IMR-90 (cell line): ENCODE measurements around the gene METAP2. TPM values are rescaled to one million over a fixed set of nuclear protein-coding genes. Genes with fewer than 3 reads are reported as not detected.
"Not testable (repeated sequence)": the region's sequence is repeated elsewhere in the genome, so short reads cannot be mapped to it uniquely, and the experiment has no call there.

Source experiments
- ATAC-seq: fragments of 200-7000 bp; cut with Tn5 transposase; 2 replicates; pipeline ENCODE4 v1.9.1; 2020; ENCODE audit warnings: low read depth, mild to moderate bottlenecking, moderate library complexity
- BruUV-seq: library from RNA; stranded (reverse); fragments of 400-500 nt; replicated peaks from 2 replicates; lab custom pipeline; 2021; lab: Mats Ljungman, UMichigan
- CTCF ChIA-PET: fragments of 300-600 bp; formaldehyde crosslinking; extraction: SDS; loops from one replicate; lab custom pipeline; 2021; ENCODE audit warnings: antibody characterized with exemption; lab: Yijun Ruan, JAX
- POLR2A ChIA-PET: fragments of 300-600 bp; sonication (Branson Sonifier 250); formaldehyde crosslinking; loops from one replicate; lab custom pipeline; 2022; ENCODE audit warnings: antibody characterized with exemption; ENCODE audit not compliant: unreplicated experiment; lab: Charles Lee
- DNase-seq: peaks from one replicate; pipeline ENCODE4 v3.0.0; 2013
- H2AFZ ChIP-seq: replicated peaks from 2 replicates; pipeline ENCODE3; 2013; ENCODE audit warnings: low read length, mild to moderate bottlenecking; ENCODE audit not compliant: poor library complexity
- H2AK5ac ChIP-seq: 2 replicates; pipeline ENCODE4 v1.6.1; 2013; ENCODE audit warnings: low read depth, low read length, inconsistent platforms
- H2AK9ac ChIP-seq: replicated peaks from 2 replicates; pipeline ENCODE3; 2013; ENCODE audit warnings: mild to moderate bottlenecking, low read depth, low read length, moderate library complexity; ENCODE audit not compliant: poor library complexity
- H2BK120ac ChIP-seq: 2 replicates; pipeline ENCODE4 v1.6.1; 2013; ENCODE audit warnings: low read depth, low read length, inconsistent platforms
- H2BK15ac ChIP-seq: 3 replicates; pipeline ENCODE4 v1.6.1; 2013; ENCODE audit warnings: low read depth, low read length, inconsistent platforms
- H2BK20ac ChIP-seq: 2 replicates; pipeline ENCODE4 v1.6.1; 2013; ENCODE audit warnings: low read depth, mild to moderate bottlenecking, inconsistent platforms, low read length, moderate library complexity
- H2BK5ac ChIP-seq: 2 replicates; pipeline ENCODE4 v1.6.1; 2013; ENCODE audit warnings: mild to moderate bottlenecking, low read depth, low read length, inconsistent platforms; ENCODE audit not compliant: poor library complexity, severe bottlenecking
- H3K14ac ChIP-seq: replicated peaks from 2 replicates; pipeline ENCODE4 v1.6.1; 2013; ENCODE audit warnings: low read depth, low read length, inconsistent platforms
- H3K18ac ChIP-seq: 2 replicates; pipeline ENCODE4 v1.6.1; 2013; ENCODE audit warnings: low read depth, low read length, control low read depth
- H3K23ac ChIP-seq: 2 replicates; pipeline ENCODE4 v1.6.1; 2013; ENCODE audit warnings: low read depth, low read length, inconsistent platforms
- H3K27ac ChIP-seq: 2 replicates; pipeline ENCODE4 v1.5.1; 2013; ENCODE audit warnings: mild to moderate bottlenecking, control low read depth, low read length; ENCODE audit not compliant: insufficient read depth
- H3K27me3 ChIP-seq: 2 replicates; pipeline ENCODE4 v1.6.1; 2013; ENCODE audit warnings: low read length; ENCODE audit not compliant: control insufficient read depth, insufficient read depth
- H3K36me3 ChIP-seq: 2 replicates; pipeline ENCODE4 v1.6.1; 2013; ENCODE audit warnings: low read length, mixed read lengths; ENCODE audit not compliant: control insufficient read depth, insufficient read depth
- H3K4ac ChIP-seq: 2 replicates; pipeline ENCODE4 v1.6.1; 2013; ENCODE audit warnings: low read depth, low read length, inconsistent platforms
- H3K4me1 ChIP-seq: 2 replicates; pipeline ENCODE4 v1.6.1; 2013; ENCODE audit warnings: low read length, mixed read lengths; ENCODE audit not compliant: control insufficient read depth, insufficient read depth
- H3K4me2 ChIP-seq: 2 replicates; pipeline ENCODE4 v1.6.1; 2013; ENCODE audit warnings: low read depth, mild to moderate bottlenecking, control low read depth, low read length, moderate library complexity
- H3K4me3 ChIP-seq: 2 replicates; pipeline ENCODE4 v1.5.1; 2013; ENCODE audit warnings: low read depth, mild to moderate bottlenecking, control low read depth, low read length, moderate library complexity; ENCODE audit not compliant: insufficient read depth
- H3K56ac ChIP-seq: 2 replicates; pipeline ENCODE4 v1.6.1; 2013; ENCODE audit warnings: low read length, inconsistent platforms; ENCODE audit not compliant: insufficient read depth; ENCODE audit errors: extremely low read depth
- H3K79me1 ChIP-seq, 2 experiments: 2 replicates each; pipeline ENCODE4 v1.6.1; 2013; ENCODE audit warnings: low read length in 2 of 2, inconsistent platforms in 1 of 2, low read depth in 1 of 2
- H3K9ac ChIP-seq: 2 replicates; pipeline ENCODE4 v1.6.1; 2013; ENCODE audit warnings: low read depth, low read length, control low read depth
- H3K9me1 ChIP-seq: 2 replicates; pipeline ENCODE4 v1.6.1; 2013; ENCODE audit warnings: low read length, inconsistent platforms; ENCODE audit not compliant: insufficient read depth
- H3K9me3 ChIP-seq: 2 replicates; pipeline ENCODE4 v1.6.1; 2013; ENCODE audit warnings: low read length; ENCODE audit not compliant: control insufficient read depth, insufficient read depth
- H4K20me1 ChIP-seq: 2 replicates; pipeline ENCODE4 v1.6.1; 2013; ENCODE audit warnings: low read length, inconsistent platforms; ENCODE audit not compliant: insufficient read depth
- H4K5ac ChIP-seq: 2 replicates; pipeline ENCODE4 v1.6.1; 2013; ENCODE audit warnings: mild to moderate bottlenecking, low read depth, low read length, control low read depth
- H4K8ac ChIP-seq, 2 experiments: 2 replicates each; pipeline ENCODE4 v1.6.1; 2013; ENCODE audit warnings: low read depth in 2 of 2, low read length in 2 of 2, control low read depth in 1 of 2, inconsistent platforms in 1 of 2
- H4K91ac ChIP-seq: 2 replicates; pipeline ENCODE4 v1.6.1; 2013; ENCODE audit warnings: low read depth, low read length, inconsistent platforms; ENCODE audit not compliant: insufficient read depth
- WGBS, 2 experiments: methylation state at CpG; one replicate each; pipeline versions ENCODE4 v1.1.5 to v1.1.7; 2013; ENCODE audit warnings: missing lambda C conversion rate in 2 of 2; ENCODE audit not compliant: insufficient read length in 1 of 2; ENCODE audit errors: extremely low coverage in 2 of 2; 5-methylcytosine and 5-hydroxymethylcytosine counted together
- dilution Hi-C: fragments of 300-500 bp; cut with HindIII; formaldehyde crosslinking; loops from one replicate; pipeline ENCODE4 v1.14.3; 2018; ENCODE audit warnings: low sequenced_read_pairs; ENCODE audit not compliant: unreplicated experiment
- in situ Hi-C: fragments of 300-500 bp; cut with MboI; formaldehyde crosslinking; loops from 3 replicates; pipeline ENCODE4 v1.14.3; 2019; ENCODE audit warnings: low sequenced_read_pairs, inconsistent platforms, mixed read lengths
- intact Hi-C: fragments of 100-400 bp; cut with micrococcal nuclease; formaldehyde crosslinking; loops from 2 replicates; pipeline ENCODE4 v1.10.0; 2022
- polyA plus RNA-seq, 3 experiments: library from polyadenylated mRNA; depleted of rRNA; stranded (reverse); fragments of >200 nt; gene quantifications; 2 replicates each; pipeline ENCODE4 v1.2.3, GENCODE V29; 2012; ENCODE audit warnings: low replicate concordance in 1 of 3
- total RNA-seq: library from RNA; depleted of rRNA; stranded (reverse); fragments of >200 nt; gene quantifications from 2 replicates; pipeline ENCODE4 v1.2.3, GENCODE V29; 2012

METAP2 gene
- total and polyA plus RNA-seq, 2 of the 4 experiments (the other 2 are of a cell fraction), result 62.5 to 72.9 TPM

- H4K8ac ChIP-seq, H4K20me1 ChIP-seq, H2BK15ac ChIP-seq, H3K14ac ChIP-seq, intact Hi-C loops, H3K4me2 ChIP-seq, POLR2A ChIA-PET, H3K9ac ChIP-seq, H3K36me3 ChIP-seq, H3K4ac ChIP-seq, CTCF ChIA-PET, H3K4me3 ChIP-seq, H2BK20ac ChIP-seq, H3K9me1 ChIP-seq, in situ Hi-C loops, ATAC-seq, dilution Hi-C loops, H3K23ac ChIP-seq, H2BK5ac ChIP-seq, H3K27me3 ChIP-seq, H4K91ac ChIP-seq, H3K56ac ChIP-seq, H2AFZ ChIP-seq, H2AK9ac ChIP-seq, H2BK120ac ChIP-seq, H3K27ac ChIP-seq, H3K18ac ChIP-seq, H4K5ac ChIP-seq, H3K4me1 ChIP-seq, DNase-seq, H2AK5ac ChIP-seq, BruUV-seq, H3K79me1 ChIP-seq: not testable (repeated sequence)
- H3K9me3 ChIP-seq, result peaks cover 16% of the 10 kb centered on the region
- 70% methylated on average over 2 of the region's 6 CpGs; no CpG with 5 or more reads in 1 of the 2 experiments for WGBS, 2 experiments
These were observed 19.2 kb upstream of the METAP2 start for GRCh38 chr12:95454780-95455215.

DNA sequence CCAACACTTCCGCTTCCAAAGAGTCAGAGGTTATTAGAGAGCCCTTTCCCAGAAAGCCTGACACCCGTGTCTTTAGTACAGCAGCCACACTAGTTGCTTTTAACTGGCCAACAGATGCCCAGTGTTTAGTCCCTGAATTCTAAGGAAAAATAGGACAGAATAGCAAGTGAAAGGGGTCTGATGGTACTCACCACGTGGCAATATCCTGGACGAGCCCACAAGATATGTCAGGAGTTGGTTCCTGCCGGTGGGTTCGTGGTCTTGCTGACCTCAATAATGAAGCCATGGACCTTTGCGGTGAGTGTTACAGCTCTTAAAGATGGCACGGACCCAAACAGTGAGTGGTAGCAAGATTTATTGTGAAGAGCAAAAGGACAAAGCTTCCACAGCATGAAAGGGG, 16.3 kb upstream of the METAP2 start:
- H4K5ac ChIP-seq, H4K91ac ChIP-seq, H2BK15ac ChIP-seq, CTCF ChIA-PET, H3K9ac ChIP-seq, H3K56ac ChIP-seq, H3K14ac ChIP-seq, BruUV-seq, H3K4ac ChIP-seq, H4K20me1 ChIP-seq, H3K27me3 ChIP-seq, DNase-seq, POLR2A ChIA-PET, H2BK20ac ChIP-seq, H2AK9ac ChIP-seq, H3K4me1 ChIP-seq, H3K79me1 ChIP-seq, H3K36me3 ChIP-seq, H3K27ac ChIP-seq, H2BK5ac ChIP-seq, dilution Hi-C loops, H3K18ac ChIP-seq, H3K4me3 ChIP-seq, ATAC-seq, H2AK5ac ChIP-seq, H3K9me1 ChIP-seq, H2BK120ac ChIP-seq, intact Hi-C loops, H2AFZ ChIP-seq, H3K23ac ChIP-seq, H4K8ac ChIP-seq, H3K4me2 ChIP-seq, in situ Hi-C loops: not testable (repeated sequence)
- 74% methylated on average over 8 of the region's 8 CpGs; no CpG with 5 or more reads in 1 of the 2 experiments for WGBS, 2 experiments
- H3K9me3 ChIP-seq, result peaks cover 16% of the 10 kb centered on the region
